H9 (cell line): ENCODE results near the gene TRIO. TPM values are rescaled to one million over a fixed set of nuclear protein-coding genes. Genes with fewer than 3 reads are reported as not detected.
A peak's percentile ranks its signal among the peaks of the same experiment; 100 is the strongest.

Experiments
- DNase-seq: peaks from one replicate; pipeline ENCODE4 v3.0.0-alpha.2; 2017
- H2AFZ ChIP-seq: one replicate; pipeline ENCODE4 v1.6.1; 2013; ENCODE audit warnings: mild to moderate bottlenecking, low read length, control low read depth, moderate library complexity
- H2AK5ac ChIP-seq: 2 replicates; pipeline ENCODE4 v1.6.1; 2013; ENCODE audit warnings: low read length, control low read depth, mixed read lengths; ENCODE audit not compliant: insufficient read length
- H2BK120ac ChIP-seq: one replicate; pipeline ENCODE4 v1.6.1; 2013; ENCODE audit warnings: low read depth, mild to moderate bottlenecking, low read length, control low read depth, inconsistent platforms; ENCODE audit not compliant: poor library complexity, severe bottlenecking
- H2BK12ac ChIP-seq: 2 replicates; pipeline ENCODE4 v1.6.1; 2013; ENCODE audit warnings: low read length, control low read depth, mixed read lengths, low read depth; ENCODE audit not compliant: insufficient read length
- H2BK15ac ChIP-seq: 2 replicates; pipeline ENCODE4 v1.6.1; 2013; ENCODE audit warnings: low read depth, low read length, control low read depth
- H2BK20ac ChIP-seq: one replicate; pipeline ENCODE4 v1.6.1; 2013; ENCODE audit warnings: low read depth, mild to moderate bottlenecking, low read length, control low read depth, inconsistent platforms; ENCODE audit not compliant: poor library complexity, severe bottlenecking
- H2BK5ac ChIP-seq: 2 replicates; pipeline ENCODE4 v1.6.1; 2013; ENCODE audit warnings: low read length, control low read depth, mixed read lengths; ENCODE audit not compliant: insufficient read length
- H3K14ac ChIP-seq: 2 replicates; pipeline ENCODE4 v1.6.1; 2013; ENCODE audit warnings: low read length, control low read depth; ENCODE audit not compliant: insufficient read depth
- H3K18ac ChIP-seq: 2 replicates; pipeline ENCODE4 v1.6.1; 2013; ENCODE audit warnings: low read depth, mild to moderate bottlenecking, mixed read lengths, low read length, control low read depth; ENCODE audit not compliant: insufficient read length
- H3K23ac ChIP-seq: 2 replicates; pipeline ENCODE4 v1.6.1; 2013; ENCODE audit warnings: low read length, control low read depth, mixed read lengths, low read depth; ENCODE audit not compliant: insufficient read length
- H3K23me2 ChIP-seq: 2 replicates; pipeline ENCODE4 v1.6.1; 2013; ENCODE audit warnings: low read depth, mild to moderate bottlenecking, mixed read lengths, low read length, control low read depth; ENCODE audit not compliant: insufficient read length, poor library complexity, severe bottlenecking
- H3K27ac ChIP-seq: 2 replicates; pipeline ENCODE4 v1.5.1; 2013; ENCODE audit warnings: low read length, control low read depth, mixed read lengths, low read depth; ENCODE audit not compliant: insufficient read length
- H3K27me3 ChIP-seq: 2 replicates; pipeline ENCODE4 v1.6.1; 2013; ENCODE audit warnings: low read length, control low read depth, inconsistent platforms; ENCODE audit not compliant: insufficient read depth
- H3K4ac ChIP-seq: 2 replicates; pipeline ENCODE4 v1.6.1; 2013; ENCODE audit warnings: low read depth, mild to moderate bottlenecking, control low read depth, inconsistent platforms, low read length, moderate library complexity
- H3K4me1 ChIP-seq: 2 replicates; pipeline ENCODE4 v1.6.1; 2013; ENCODE audit warnings: low read length, control low read depth, inconsistent platforms; ENCODE audit not compliant: insufficient read depth
- H3K4me2 ChIP-seq: 2 replicates; pipeline ENCODE4 v1.6.1; 2013; ENCODE audit warnings: low read length, control low read depth, mixed read lengths; ENCODE audit not compliant: insufficient read length, insufficient read depth
- H3K56ac ChIP-seq: 2 replicates; pipeline ENCODE4 v1.6.1; 2013; ENCODE audit warnings: low read depth, mild to moderate bottlenecking, mixed read lengths, low read length, control low read depth; ENCODE audit not compliant: insufficient read length
- H3K79me1 ChIP-seq: 2 replicates; pipeline ENCODE4 v1.6.1; 2013; ENCODE audit warnings: low read depth, mild to moderate bottlenecking, moderate library complexity, low read length, control low read depth, inconsistent platforms; ENCODE audit not compliant: insufficient read depth, poor library complexity, severe bottlenecking
- H3K79me2 ChIP-seq: 2 replicates; pipeline ENCODE4 v1.6.1; 2013; ENCODE audit warnings: low read length, control low read depth, inconsistent platforms; ENCODE audit not compliant: insufficient read depth
- H3K9ac ChIP-seq: 2 replicates; pipeline ENCODE4 v1.6.1; 2013; ENCODE audit warnings: low read length, control low read depth, mixed read lengths; ENCODE audit not compliant: insufficient read length; ENCODE audit errors: extremely low read depth
- H3K9me3 ChIP-seq: one replicate; pipeline ENCODE4 v1.6.1; 2013; ENCODE audit warnings: low read depth, low read length, inconsistent platforms; ENCODE audit not compliant: control insufficient read depth
- H3T11ph ChIP-seq: one replicate; pipeline ENCODE4 v1.6.1; 2013; ENCODE audit warnings: mild to moderate bottlenecking, low read length, control low read depth, inconsistent platforms
- H4K20me1 ChIP-seq: one replicate; pipeline ENCODE4 v1.6.1; 2013; ENCODE audit not compliant: control insufficient read depth, insufficient read length, insufficient read depth
- H4K5ac ChIP-seq: 2 replicates; pipeline ENCODE4 v1.6.1; 2013; ENCODE audit warnings: low read depth, mild to moderate bottlenecking, mixed read lengths, low read length, control low read depth; ENCODE audit not compliant: insufficient read length
- H4K8ac ChIP-seq: replicated peaks from 2 replicates; pipeline ENCODE4 v1.6.1; 2013; ENCODE audit warnings: low read length, control low read depth, mixed read lengths, low read depth; ENCODE audit not compliant: insufficient read length
- H4K91ac ChIP-seq: 2 replicates; pipeline ENCODE4 v1.6.1; 2013; ENCODE audit warnings: low read depth, mild to moderate bottlenecking, moderate library complexity, mixed read lengths, low read length, control low read depth; ENCODE audit not compliant: insufficient read length
- H3K27ac Mint-ChIP-seq, 3 experiments: 2 replicates in 2 of 3; 3 replicates in 1 of 3; pipeline ENCODE4 v1.8.0; 2020 to 2021; ENCODE audit warnings: mixed read lengths in 3 of 3, mild to moderate bottlenecking in 1 of 3, moderate library complexity in 1 of 3
- H3K27me3 Mint-ChIP-seq: 2 replicates; pipeline ENCODE4 v1.8.0; 2021; ENCODE audit warnings: low read depth, mild to moderate bottlenecking, moderate library complexity, mixed read lengths
- H3K36me3 Mint-ChIP-seq, 3 experiments: 2 replicates in 2 of 3; 3 replicates in 1 of 3; pipeline ENCODE4 v1.8.0; 2020 to 2021; ENCODE audit warnings: low read depth in 3 of 3, mixed read lengths in 3 of 3; ENCODE audit not compliant: insufficient read depth in 1 of 3
- H3K4me1 Mint-ChIP-seq, 2 experiments: 2 replicates each; pipeline ENCODE4 v1.8.0; 2020; ENCODE audit warnings: mixed read lengths in 2 of 2
- H3K4me3 Mint-ChIP-seq, 2 experiments: 2 replicates in 1 of 2; 3 replicates in 1 of 2; pipeline ENCODE4 v1.8.0; 2020 to 2021; ENCODE audit warnings: mild to moderate bottlenecking in 2 of 2, mixed read lengths in 2 of 2, moderate library complexity in 1 of 2
- H3K9me3 Mint-ChIP-seq, 2 experiments: 2 replicates in 1 of 2; 3 replicates in 1 of 2; pipeline ENCODE4 v1.8.0; 2020; ENCODE audit warnings: mild to moderate bottlenecking in 2 of 2, mixed read lengths in 2 of 2, moderate library complexity in 1 of 2
- CTCF ChIP-seq: fragments of 200-600 bp; sonication (generic); conservative IDR thresholded peaks from 3 replicates; pipeline ENCODE4 v1.8.0; 2021; ENCODE audit warnings: antibody characterized with exemption, mild to moderate bottlenecking
- WGBS: extraction: QIAGEN DNeasy Blood & Tissue Kit; methylation state at CpG from one replicate; pipeline ENCODE4 v1.1.7; 2013; ENCODE audit warnings: missing lambda C conversion rate, low lambda C conversion rate, mixed read lengths; ENCODE audit not compliant: insufficient read length; ENCODE audit errors: extremely low coverage; 5-methylcytosine and 5-hydroxymethylcytosine counted together
- total RNA-seq: library from RNA; stranded (reverse); gene quantifications from 2 replicates; pipeline ENCODE4 v1.2.1, GENCODE V29; 2021

TRIO gene
- total RNA-seq, 1 experiment from 2014 or later = 87.8 TPM

GRCh38 chr5:14557791-14558415, 414.8 kb downstream of the TRIO start:
- H3K4me3 Mint-ChIP-seq = no peak overlapping the region
- Histone ChIP-seq H2AK5ac (no peak overlapping the region), H2AFZ (no peak overlapping the region), H2BK5ac (no peak overlapping the region), H3K56ac (no peak overlapping the region), H3K79me2 (no peaks in the 10 kb centered on the region), H3K18ac (no peak overlapping the region), H2BK120ac (no peak overlapping the region), H3K9me3 (no peaks in the 10 kb centered on the region), H4K20me1 (no peaks in the 10 kb centered on the region), H3K23ac (no peak overlapping the region), H3K4me2 (no peak overlapping the region), H3K14ac (no peak overlapping the region), H3K79me1 (no peaks in the 10 kb centered on the region), H4K91ac (no peak overlapping the region), H4K8ac (no peak overlapping the region), H2BK20ac (no peak overlapping the region), H3K4me1 (no peaks in the 10 kb centered on the region), H4K5ac (no peak overlapping the region), H3K4ac (no peak overlapping the region), H3K27me3 (no peaks in the 10 kb centered on the region), H3K9ac (no peak overlapping the region), H3T11ph (no peak overlapping the region), H3K23me2 (no peaks in the 10 kb centered on the region), H3K27ac (no peak overlapping the region), H2BK12ac (no peak overlapping the region), H2BK15ac (no peak overlapping the region)
- H3K9me3 Mint-ChIP-seq = no peaks in the 10 kb centered on the region
- DNase-seq = no peak
- H3K4me1 Mint-ChIP-seq = no peaks in the 10 kb centered on the region
- peaks cover 2% of the 10 kb centered on the region; the same call in 1 of the 2 replicates for H3K27me3 Mint-ChIP-seq
- no peaks in the 10 kb centered on the region for H3K36me3 Mint-ChIP-seq
- no CpG with 5 or more reads among the region's 8 CpGs for WGBS
- 0 out of 7 replicates have a peak overlapping the region, but pooled peaks of 1 of the 3 experiments have one; percentile 56 for H3K27ac Mint-ChIP-seq
- no peak for TF ChIP-seq CTCF

Other genes starting within 250 kb of the TRIO start
- gene DNAH5, start 198.7 kb upstream of the TRIO start, total RNA-seq = 0.50 and 0.55 TPM in 2 replicates